Esophagus squamous epithelium (tissue), 4 donors: ENCODE data around the gene MMD.

ENCODE experiments used
- POLR2A ChIP-seq, 4 donors: fragments of 450-650 bp; IDR thresholded peaks; one replicate each; pipeline ENCODE4 v1.6.1; 2017; ENCODE audit warnings: antibody characterized with exemption in 4 of 4, mild to moderate bottlenecking in 4 of 4, moderate library complexity in 3 of 4
- TF ChIP-seq, protein P1 (sequence below), 6 experiments: fragments of 450-650 bp in 4 of 6; fragments of 200-600 bp in 2 of 6; sonication (generic) in 2 of 6; IDR thresholded peaks; one replicate each; pipeline ENCODE4 v1.5.1; 2016 to 2019; ENCODE audit warnings: antibody characterized with exemption in 6 of 6, mild to moderate bottlenecking in 4 of 6, moderate library complexity in 4 of 6

DNA sequence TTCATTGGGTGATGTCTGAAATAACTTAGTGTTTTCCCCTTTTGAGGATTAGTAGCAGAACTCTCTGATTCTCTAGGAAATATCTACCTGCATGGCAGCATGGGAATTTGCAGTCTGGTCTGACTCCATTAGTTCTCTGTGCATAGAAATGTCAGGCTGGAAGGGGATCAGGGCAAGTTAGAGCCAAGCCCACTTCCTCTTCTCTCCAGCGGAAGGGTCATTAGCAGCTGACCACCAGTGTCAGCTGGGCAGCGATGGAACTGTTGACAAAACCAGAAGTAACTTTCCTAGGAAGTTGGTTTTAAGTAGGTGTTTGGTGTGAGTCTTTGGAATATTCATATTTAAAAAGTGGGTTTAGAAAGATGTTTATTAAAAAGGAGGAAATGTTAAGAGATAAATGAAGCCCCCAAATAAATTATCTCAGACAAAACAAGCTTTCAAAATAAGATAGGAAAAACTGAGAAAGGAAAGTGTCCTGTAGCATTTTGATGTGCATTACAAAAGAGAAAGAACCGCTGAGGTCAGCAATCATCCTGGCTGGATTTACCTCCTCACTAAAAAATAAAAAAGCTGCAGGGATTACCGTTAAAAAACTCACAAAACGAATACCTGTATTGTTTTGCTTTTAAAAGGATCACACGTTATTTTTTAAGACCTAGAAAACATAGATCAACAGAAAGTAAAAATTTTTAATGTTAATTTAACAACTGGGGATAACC is 32.4 kb upstream of the MMD start:
- TF ChIP-seq POLR2A (IDR thresholded peaks at IDR 0.05): no peak
- TF ChIP-seq, protein P1, sequence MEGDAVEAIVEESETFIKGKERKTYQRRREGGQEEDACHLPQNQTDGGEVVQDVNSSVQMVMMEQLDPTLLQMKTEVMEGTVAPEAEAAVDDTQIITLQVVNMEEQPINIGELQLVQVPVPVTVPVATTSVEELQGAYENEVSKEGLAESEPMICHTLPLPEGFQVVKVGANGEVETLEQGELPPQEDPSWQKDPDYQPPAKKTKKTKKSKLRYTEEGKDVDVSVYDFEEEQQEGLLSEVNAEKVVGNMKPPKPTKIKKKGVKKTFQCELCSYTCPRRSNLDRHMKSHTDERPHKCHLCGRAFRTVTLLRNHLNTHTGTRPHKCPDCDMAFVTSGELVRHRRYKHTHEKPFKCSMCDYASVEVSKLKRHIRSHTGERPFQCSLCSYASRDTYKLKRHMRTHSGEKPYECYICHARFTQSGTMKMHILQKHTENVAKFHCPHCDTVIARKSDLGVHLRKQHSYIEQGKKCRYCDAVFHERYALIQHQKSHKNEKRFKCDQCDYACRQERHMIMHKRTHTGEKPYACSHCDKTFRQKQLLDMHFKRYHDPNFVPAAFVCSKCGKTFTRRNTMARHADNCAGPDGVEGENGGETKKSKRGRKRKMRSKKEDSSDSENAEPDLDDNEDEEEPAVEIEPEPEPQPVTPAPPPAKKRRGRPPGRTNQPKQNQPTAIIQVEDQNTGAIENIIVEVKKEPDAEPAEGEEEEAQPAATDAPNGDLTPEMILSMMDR (IDR thresholded peaks at IDR 0.05): no peak
